Subcutaneous adipose tissue (tissue), 4 donors: ENCODE data around the gene PAK5. TPM values are rescaled to one million over a fixed set of nuclear protein-coding genes. Genes with fewer than 3 reads are reported as not detected.

Source experiments
- total RNA-seq, 4 donors: library from RNA; depleted of rRNA; stranded (reverse); fragments of >200 nt; gene quantifications; one replicate each; pipeline ENCODE4 v1.1.0, GENCODE V29; 2016
- TF ChIP-seq, protein P1 (sequence below): fragments of 450-650 bp; IDR thresholded peaks from one replicate; pipeline ENCODE4 v1.5.1; 2016; ENCODE audit warnings: low read depth, mild to moderate bottlenecking, control low read depth, antibody characterized with exemption, moderate library complexity

The PAK5 gene
- total RNA-seq, 4 donors from 2014 or later: not detected

DNA sequence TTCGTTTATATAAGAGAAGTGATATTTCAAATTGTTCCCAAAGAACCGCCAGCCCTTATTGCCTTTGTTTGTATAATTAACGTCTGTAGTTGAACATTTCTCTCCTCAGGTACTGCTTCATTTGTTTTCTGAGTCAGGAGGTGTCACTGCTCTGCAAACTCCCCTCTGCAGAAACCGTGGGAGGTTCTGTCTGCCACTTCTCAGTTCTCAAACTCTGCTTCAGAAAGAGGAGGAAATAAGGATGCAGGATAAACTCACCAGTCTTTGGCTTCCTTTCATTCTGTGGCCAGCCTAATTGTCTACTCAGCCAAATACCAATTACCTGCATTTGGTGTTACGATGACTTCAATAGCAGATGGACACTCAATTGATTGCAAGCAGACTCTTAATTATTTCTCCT, 149.8 kb downstream of the PAK5 start:
- TF ChIP-seq, protein P1, sequence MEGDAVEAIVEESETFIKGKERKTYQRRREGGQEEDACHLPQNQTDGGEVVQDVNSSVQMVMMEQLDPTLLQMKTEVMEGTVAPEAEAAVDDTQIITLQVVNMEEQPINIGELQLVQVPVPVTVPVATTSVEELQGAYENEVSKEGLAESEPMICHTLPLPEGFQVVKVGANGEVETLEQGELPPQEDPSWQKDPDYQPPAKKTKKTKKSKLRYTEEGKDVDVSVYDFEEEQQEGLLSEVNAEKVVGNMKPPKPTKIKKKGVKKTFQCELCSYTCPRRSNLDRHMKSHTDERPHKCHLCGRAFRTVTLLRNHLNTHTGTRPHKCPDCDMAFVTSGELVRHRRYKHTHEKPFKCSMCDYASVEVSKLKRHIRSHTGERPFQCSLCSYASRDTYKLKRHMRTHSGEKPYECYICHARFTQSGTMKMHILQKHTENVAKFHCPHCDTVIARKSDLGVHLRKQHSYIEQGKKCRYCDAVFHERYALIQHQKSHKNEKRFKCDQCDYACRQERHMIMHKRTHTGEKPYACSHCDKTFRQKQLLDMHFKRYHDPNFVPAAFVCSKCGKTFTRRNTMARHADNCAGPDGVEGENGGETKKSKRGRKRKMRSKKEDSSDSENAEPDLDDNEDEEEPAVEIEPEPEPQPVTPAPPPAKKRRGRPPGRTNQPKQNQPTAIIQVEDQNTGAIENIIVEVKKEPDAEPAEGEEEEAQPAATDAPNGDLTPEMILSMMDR: no peak

DNA sequence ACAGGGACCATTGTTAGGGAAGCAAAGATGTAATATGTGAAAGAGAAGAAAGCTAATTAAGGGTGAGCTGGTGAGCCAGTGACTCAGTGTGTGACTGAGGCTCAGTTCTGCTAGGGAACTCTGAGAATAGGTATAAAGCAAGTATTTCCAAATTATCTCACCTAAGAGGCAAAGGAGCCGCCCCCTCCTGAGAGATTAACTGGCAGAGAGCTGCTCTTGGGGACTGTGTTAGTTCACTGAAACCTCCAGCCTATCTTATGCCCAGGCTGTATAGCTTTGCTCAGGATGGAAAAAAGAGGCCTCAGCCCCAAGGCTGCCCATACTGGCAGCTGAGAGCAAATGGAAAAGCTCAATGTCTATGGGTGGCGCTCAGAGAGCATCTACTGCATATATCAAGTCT, 152.0 kb downstream of the PAK5 start:
- TF ChIP-seq, protein P1: no peak

DNA sequence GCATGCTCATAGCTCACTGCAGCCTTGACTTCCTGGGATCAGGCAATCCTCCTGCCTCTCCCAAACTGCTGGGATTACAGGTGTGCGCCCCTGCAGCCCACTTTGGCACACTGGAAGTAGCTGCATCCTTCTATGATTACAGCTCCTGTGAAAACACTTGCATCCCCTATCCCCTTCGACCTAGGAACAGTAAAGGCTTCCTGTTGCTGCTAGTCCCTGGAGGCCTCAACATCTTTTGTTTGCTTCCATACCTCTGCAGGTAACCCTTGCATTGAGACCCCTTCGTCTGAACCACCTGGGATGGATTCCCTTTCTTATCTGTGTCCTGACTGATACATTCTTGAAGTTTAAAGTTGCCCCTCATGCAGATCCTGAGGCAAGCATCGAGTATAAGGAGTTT, 152.4 kb downstream of the PAK5 start:
- TF ChIP-seq, protein P1: no peak

DNA sequence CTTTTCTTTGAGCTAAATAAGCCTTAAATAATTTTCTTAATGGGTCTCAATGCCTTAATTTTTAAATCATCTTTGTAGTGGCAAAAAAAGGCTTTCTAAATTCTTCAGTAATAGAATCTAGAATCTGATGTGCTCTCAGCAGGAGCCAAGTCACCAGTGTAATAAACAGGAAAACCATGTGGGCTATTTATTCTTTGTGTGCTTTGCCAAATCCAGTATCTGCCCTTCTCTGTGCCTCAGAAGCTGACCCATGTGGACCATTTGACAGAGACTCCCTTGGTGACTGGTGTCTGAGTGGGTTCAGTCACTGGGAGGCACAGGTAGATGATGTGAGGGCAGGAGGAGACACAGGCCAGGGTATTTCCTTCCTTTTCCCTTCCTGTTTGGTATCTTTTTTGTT, 152.9 kb downstream of the PAK5 start:
- TF ChIP-seq, protein P1: no peak

DNA sequence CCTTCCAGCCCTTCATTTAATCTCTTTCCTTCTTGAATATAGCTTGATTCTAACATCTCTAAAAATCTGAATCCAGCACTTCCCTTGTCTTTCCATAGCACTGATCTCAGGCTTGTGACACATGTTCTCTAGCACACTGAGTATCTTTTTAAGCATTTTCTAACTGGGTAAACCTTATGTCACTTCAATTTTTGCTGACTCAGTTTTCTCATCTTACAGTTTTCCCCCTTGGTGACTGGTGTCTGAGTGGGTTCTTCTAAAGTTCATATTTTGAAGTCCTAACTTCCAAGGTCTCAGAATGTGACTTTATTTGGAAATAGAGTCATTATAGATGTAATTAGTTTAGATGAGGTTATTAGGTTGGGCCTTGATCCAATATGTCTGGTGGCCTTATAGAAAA, 153.9 kb downstream of the PAK5 start:
- TF ChIP-seq, protein P1: no peak

DNA sequence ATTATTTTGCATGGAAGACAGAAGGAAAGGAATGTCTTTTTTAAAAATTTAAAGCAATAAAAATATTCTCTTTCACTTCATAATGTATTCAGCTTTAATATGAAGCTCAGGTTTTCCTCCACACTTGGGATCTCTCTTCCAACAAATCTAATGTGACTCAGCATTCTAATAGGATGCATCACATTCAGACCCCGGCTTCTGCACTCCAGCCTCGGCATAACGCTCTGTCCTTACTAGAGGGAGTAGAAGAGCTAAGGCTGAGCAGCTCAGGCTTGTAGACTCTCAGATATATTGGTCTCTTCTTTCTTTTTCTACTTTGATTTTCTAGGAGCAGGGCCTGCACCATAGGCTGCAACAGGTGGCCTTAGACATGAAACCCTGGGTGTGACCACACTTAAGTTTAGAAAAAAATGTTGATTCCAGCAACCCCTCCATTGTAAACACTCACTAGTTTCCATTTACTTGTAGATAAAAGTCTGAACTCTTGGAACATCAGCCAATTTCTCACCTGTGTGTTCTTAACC, 161.7 kb downstream of the PAK5 start:
- TF ChIP-seq, protein P1: no peak

DNA sequence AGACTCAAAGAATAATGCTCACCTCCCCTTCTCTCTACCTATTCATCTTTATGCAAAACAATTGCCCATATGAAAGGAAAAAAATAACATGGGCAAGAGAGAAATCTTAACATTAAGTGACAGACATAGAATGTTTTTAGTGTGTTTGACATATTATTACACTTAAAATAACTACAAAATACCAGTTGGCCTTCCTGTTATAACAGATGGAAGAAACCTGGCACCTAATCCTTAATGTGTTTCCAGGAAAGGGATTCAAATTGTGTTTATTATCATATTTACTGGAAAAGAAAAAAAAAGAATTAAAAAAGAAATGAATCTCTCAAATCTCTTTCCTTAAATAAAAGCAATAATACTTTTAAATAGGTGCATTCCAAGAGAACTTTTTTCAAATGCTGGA, 165.9 kb downstream of the PAK5 start:
- TF ChIP-seq, protein P1: no peak
